LoVo (cell line): ENCODE measurements around the gene NPIPB6.
"Not testable (repeated sequence)": the region's sequence is repeated elsewhere in the genome, so short reads cannot be mapped to it uniquely, and the experiment has no call there.

Source experiments
- DNase-seq: peaks from one replicate; pipeline ENCODE4 v3.0.0-alpha.2; 2016; ENCODE audit warnings: low spot score

The NPIPB6 gene

GRCh38 chr16:28363408-28363807 lies at the start of gene NPIPB6:
Gene NPIPB6, minus strand, starts transcription at chr16:28363508. Its CDS starts 686 bp downstream, at chr16:28362822.
- DNase-seq, result not testable (repeated sequence)

GRCh38 chr16:28403220-28404072 lies 40.1 kb upstream of the NPIPB6 start, which contains the start of gene EIF3CL:
Gene EIF3CL, minus strand, starts transcription at chr16:28403841. Its CDS starts 223 bp downstream, at chr16:28403618.
- DNase-seq, result not testable (repeated sequence)

- DNase-seq, result not testable (repeated sequence)
Measured at GRCh38 chr16:28392054-28392453, 28.7 kb upstream of the NPIPB6 start.

GRCh38 chr16:28382177-28382867 lies 19.0 kb upstream of the NPIPB6 start:
- not testable (repeated sequence) for DNase-seq

- DNase-seq, result not testable (repeated sequence)
Measured at GRCh38 chr16:28377822-28378221, 14.5 kb upstream of the NPIPB6 start.

- not testable (repeated sequence) for DNase-seq
Measured at GRCh38 chr16:28377108-28377625, 13.9 kb upstream of the NPIPB6 start.

GRCh38 chr16:28375115-28375514 lies 11.8 kb upstream of the NPIPB6 start:
- DNase-seq, result not testable (repeated sequence)

GRCh38 chr16:28374281-28374680 lies 11.0 kb upstream of the NPIPB6 start:
- not testable (repeated sequence) for DNase-seq

- not testable (repeated sequence) for DNase-seq
Measured at GRCh38 chr16:28367926-28368325, 4.6 kb upstream of the NPIPB6 start.

- not testable (repeated sequence) for DNase-seq
Measured at GRCh38 chr16:28364268-28365173, 1.2 kb upstream of the NPIPB6 start.

GRCh38 chr16:28362600-28362999 lies 708 bp downstream of the NPIPB6 start:
- not testable (repeated sequence) for DNase-seq

GRCh38 chr16:28338230-28338629 lies 25.1 kb downstream of the NPIPB6 start:
- DNase-seq, result not testable (repeated sequence)

- not testable (repeated sequence) for DNase-seq
Measured at GRCh38 chr16:28336940-28337710, 26.2 kb downstream of the NPIPB6 start.

- not testable (repeated sequence) for DNase-seq
Measured at GRCh38 chr16:28335678-28336077, 27.6 kb downstream of the NPIPB6 start.

- DNase-seq, result not testable (repeated sequence)
Measured at GRCh38 chr16:28332632-28333031, 30.7 kb downstream of the NPIPB6 start.

GRCh38 chr16:28330981-28331380 lies 32.3 kb downstream of the NPIPB6 start:
- not testable (repeated sequence) for DNase-seq

GRCh38 chr16:28330232-28330631 lies 33.1 kb downstream of the NPIPB6 start:
- DNase-seq, result not testable (repeated sequence)

- no peak for DNase-seq
Measured at GRCh38 chr16:28326881-28327610, 36.3 kb downstream of the NPIPB6 start.

- no peak for DNase-seq
Measured at GRCh38 chr16:28324887-28325279, 38.4 kb downstream of the NPIPB6 start.
